Retinal pigment epithelial cell (primary cell): ENCODE measurements around the gene GCLM.

Experiments
- DNase-seq: peaks from one replicate; pipeline ENCODE4 v3.0.0-alpha.2; 2010; ENCODE audit warnings: low read depth
- H3K4me3 ChIP-seq: 2 replicates; pipeline ENCODE4 v1.5.1; 2011; ENCODE audit warnings: mild to moderate bottlenecking, low read length, control low read depth, moderate library complexity
- TF ChIP-seq, protein P1 (sequence below): conservative IDR thresholded peaks from 2 replicates; pipeline ENCODE4 v1.5.1; 2011; ENCODE audit warnings: low read depth, low read length, control low read depth, inconsistent platforms

GCLM gene

DNA sequence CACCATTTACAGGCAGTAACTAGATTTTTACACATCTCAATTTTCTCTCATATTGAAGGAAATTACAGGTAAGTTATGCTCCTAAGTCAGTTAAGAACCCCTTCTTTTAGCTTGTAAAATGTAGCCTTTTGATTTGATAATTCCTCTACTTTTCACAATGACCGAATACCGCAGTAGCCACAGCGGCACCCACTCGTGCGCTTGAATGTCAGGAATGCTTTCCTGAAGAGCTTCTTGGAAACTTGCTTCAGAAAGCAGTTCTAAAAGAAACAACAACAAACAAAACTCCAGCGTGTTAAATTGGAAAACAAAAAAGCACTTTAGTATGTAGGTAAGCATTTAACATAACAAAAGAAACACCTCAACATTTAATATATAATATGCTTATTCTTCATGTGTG is 20.3 kb downstream of the GCLM start:
- H3K4me3 ChIP-seq = no peak overlapping the region
- TF ChIP-seq, protein P1, sequence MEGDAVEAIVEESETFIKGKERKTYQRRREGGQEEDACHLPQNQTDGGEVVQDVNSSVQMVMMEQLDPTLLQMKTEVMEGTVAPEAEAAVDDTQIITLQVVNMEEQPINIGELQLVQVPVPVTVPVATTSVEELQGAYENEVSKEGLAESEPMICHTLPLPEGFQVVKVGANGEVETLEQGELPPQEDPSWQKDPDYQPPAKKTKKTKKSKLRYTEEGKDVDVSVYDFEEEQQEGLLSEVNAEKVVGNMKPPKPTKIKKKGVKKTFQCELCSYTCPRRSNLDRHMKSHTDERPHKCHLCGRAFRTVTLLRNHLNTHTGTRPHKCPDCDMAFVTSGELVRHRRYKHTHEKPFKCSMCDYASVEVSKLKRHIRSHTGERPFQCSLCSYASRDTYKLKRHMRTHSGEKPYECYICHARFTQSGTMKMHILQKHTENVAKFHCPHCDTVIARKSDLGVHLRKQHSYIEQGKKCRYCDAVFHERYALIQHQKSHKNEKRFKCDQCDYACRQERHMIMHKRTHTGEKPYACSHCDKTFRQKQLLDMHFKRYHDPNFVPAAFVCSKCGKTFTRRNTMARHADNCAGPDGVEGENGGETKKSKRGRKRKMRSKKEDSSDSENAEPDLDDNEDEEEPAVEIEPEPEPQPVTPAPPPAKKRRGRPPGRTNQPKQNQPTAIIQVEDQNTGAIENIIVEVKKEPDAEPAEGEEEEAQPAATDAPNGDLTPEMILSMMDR = no peak
- no peak for DNase-seq

DNA sequence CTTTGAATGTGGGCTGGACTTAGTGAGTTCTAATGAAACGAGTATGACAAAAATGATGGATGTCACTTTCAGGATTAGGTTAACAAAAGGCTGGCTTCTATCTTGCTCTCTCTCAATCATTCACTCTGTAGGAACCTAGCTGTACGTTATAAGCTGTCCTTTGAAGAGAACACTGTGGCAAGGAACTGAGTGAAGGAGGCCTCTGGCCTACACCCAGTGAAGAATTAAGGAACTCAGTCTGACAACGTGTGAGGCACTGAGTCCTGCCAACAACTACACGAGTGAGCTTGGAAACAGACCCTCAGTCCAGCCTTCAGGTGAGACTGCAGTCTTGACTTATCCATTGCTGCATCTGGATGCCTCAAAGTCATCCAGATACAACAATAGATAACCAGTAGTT is 27.0 kb downstream of the GCLM start:
- DNase-seq = no peak
- TF ChIP-seq, protein P1 = no peak
- no peak overlapping the region for H3K4me3 ChIP-seq

DNA sequence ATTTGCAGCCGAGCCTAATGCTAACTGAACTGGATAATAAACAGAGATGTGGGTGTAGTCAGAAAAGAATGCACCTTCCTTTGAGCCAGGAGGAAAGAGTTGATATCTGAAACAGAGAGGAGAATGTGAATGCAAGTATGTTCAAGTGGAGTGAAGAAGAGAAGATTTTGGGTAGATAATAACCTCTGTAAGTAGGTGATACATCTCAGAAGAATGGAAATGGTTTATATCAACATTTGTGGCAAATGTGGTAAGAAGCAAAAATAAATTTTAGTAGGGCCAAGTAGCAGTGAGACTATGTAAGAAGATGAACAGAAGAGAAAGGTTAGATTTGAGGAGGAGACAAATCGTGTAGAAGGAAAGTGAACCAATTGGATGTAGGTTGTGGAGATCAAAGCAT is 28.5 kb downstream of the GCLM start:
- TF ChIP-seq, protein P1 = no peak
- no peak for DNase-seq
- no peak overlapping the region for H3K4me3 ChIP-seq

DNA sequence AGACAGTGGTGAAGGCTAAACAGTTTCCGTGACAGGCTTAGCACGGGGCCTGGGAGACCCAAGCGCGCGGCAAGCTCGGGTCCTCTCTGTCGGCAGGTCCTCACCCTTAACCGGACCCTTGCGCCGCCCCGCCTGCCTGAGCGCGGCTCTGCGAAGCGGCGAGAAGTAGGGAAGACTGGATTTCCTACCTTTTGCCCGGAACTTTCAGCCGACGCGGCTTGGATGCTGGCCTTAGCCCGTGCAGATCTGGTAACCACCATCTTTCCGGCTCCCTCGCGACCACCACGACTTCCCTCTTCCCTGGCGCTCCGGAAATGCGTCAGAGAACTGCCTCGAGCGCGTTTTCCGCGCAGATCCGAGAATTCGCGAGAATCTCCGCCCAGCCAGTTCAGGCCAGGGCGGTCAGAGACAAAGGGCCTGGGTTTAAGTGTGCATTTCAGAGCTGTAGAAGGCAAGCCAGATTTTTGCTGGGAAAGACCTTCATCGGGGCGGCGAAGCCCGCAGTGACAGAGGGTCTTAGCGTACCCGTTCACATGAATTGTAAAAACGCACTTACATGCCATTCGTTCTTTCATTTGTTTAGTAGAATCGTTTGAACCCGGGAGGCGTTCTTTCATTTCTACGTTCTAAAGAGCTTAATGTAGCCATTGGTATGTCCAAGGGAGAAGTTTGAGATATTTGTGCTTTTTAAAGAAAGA is 30.2 kb downstream of the GCLM start, which contains the start of gene DNTTIP2:
Gene DNTTIP2 (minus strand): TSS at position 318 of the 698 bp plus-strand sequence. CDS start 58 bp downstream, at position 260.
- TF ChIP-seq, protein P1 = no peak
- peak; percentile 60 for DNase-seq

DNA sequence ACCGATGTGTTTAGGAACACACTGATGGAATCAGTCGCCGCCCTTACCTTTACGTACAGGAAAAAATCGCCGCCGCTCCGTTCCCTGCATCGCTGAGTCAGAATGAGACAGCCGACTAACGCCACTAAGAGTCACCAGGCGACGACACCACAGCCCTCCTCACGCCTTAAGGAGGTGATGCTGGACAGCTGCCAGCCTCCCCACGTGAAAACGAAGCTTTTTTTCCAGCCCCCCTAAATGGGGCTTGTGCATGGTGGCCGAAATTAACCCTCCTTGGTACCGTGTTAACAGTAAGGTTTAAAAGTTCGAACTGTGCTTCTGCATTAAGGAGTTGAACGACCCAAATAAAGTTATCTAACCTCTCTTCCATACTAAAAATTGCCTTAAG is 30.7 kb downstream of the GCLM start:
- TF ChIP-seq, protein P1 = no peak
- peak overlapping the region; percentile 98 for H3K4me3 ChIP-seq
- no peak for DNase-seq

More for the DNA sequence above, 30.2 kb downstream of the GCLM start, which contains the start of gene DNTTIP2:
- peak within 1 kb of the TSS; percentile 98 for H3K4me3 ChIP-seq

DNA sequence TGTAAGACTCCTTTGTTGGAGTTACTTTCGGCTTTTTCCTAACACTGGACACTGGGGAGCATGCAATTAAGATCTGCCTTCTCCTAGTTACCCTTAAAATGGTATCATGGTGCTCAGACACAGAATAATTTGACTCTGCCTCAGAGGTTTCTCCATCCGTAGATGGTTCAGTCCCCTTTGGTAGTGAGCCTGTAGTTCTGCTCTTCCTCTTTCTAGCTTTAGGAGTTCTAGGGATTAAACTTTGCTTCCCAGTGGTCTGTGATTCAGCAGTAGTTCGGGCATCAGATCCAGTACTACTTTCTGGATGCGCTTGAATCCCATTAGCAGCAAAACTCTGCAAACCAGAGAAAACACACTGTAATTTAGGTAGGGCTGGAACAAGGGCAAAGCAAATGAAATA is 31.7 kb downstream of the GCLM start:
- no peak for DNase-seq
- TF ChIP-seq, protein P1 = no peak
- H3K4me3 ChIP-seq = no peak overlapping the region

DNA sequence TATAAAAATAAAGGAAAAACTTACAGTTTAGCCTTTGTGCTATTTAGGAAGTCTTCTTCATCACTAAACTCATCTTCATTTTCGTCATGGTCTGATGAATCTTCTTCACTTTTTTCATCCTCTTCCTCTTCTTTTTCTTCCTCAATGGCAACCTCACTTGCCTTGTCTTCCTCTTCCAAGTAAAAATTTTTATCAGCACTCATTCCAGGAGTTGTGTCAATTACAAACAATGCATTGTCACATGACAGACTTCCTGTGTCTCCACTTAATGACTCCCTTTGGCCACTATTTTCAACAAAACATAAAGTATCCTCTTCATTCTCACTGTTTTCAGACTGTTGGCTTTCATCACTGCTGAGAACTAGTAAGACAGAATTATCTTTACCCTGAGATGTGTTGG is 33.0 kb downstream of the GCLM start:
- TF ChIP-seq, protein P1 = no peak
- no peak overlapping the region for H3K4me3 ChIP-seq
- no peak for DNase-seq
